ENCODE data around the gene DNM3.

The DNM3 gene

DNA sequence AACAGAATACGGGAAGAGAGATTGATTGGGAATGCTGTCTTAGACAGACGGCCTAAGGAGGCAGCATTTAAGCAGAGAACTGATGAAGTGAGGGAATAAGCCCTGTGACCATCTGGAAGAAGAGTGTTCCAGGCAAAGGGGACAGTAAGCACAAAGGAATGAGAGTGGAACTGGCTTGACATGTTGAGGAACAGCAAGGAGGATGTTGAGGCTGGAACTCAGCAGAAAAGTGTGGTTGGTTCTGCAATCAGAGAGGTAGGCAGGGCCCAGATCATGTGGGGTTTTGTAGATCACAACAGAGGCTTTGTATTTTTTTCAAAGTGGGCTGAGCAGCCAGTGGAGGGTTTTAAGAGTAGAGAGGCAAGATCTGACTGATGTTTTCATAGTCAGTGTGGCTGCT is 157.4 kb downstream of the DNM3 start:
- no peaks in the 10 kb centered on the region for H3K36me3 ChIP-seq
- no peak for DNase-seq
- TF ChIP-seq, protein P1, sequence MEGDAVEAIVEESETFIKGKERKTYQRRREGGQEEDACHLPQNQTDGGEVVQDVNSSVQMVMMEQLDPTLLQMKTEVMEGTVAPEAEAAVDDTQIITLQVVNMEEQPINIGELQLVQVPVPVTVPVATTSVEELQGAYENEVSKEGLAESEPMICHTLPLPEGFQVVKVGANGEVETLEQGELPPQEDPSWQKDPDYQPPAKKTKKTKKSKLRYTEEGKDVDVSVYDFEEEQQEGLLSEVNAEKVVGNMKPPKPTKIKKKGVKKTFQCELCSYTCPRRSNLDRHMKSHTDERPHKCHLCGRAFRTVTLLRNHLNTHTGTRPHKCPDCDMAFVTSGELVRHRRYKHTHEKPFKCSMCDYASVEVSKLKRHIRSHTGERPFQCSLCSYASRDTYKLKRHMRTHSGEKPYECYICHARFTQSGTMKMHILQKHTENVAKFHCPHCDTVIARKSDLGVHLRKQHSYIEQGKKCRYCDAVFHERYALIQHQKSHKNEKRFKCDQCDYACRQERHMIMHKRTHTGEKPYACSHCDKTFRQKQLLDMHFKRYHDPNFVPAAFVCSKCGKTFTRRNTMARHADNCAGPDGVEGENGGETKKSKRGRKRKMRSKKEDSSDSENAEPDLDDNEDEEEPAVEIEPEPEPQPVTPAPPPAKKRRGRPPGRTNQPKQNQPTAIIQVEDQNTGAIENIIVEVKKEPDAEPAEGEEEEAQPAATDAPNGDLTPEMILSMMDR (IDR thresholded peaks at IDR 0.05; ENCODE audit: low read depth, low read length): no peak
- H3K4me3 ChIP-seq (ENCODE audit: low read depth, low read length): no peak overlapping the region
- H3K9me3 ChIP-seq: no peaks in the 10 kb centered on the region
- H3K27me3 ChIP-seq: no peaks in the 10 kb centered on the region
- no peaks in the 10 kb centered on the region for H3K4me1 ChIP-seq

DNA sequence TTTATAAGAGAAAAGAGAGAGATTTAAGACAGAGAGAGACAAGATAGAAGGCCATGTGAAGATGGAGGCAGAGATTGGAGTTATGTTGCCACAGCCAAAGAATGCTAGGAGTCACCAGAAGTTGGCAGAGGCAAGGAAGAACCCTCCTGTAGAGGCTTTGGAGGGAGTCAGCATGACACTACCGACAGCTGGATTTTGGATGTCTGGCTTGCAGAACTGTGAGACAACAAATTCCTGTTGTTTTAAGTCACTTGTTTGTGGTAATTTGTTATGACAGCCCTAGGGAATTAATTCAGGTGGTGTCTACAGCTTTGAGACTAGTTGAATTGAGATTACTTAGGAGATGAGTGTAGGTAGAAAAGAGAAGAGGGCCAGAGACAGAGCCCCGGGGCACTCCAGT is 158.5 kb downstream of the DNM3 start:
- TF ChIP-seq, protein P1 (IDR thresholded peaks at IDR 0.05; ENCODE audit: low read depth, low read length): no peak
- H3K27me3 ChIP-seq: no peaks in the 10 kb centered on the region
- no peak for DNase-seq

DNA sequence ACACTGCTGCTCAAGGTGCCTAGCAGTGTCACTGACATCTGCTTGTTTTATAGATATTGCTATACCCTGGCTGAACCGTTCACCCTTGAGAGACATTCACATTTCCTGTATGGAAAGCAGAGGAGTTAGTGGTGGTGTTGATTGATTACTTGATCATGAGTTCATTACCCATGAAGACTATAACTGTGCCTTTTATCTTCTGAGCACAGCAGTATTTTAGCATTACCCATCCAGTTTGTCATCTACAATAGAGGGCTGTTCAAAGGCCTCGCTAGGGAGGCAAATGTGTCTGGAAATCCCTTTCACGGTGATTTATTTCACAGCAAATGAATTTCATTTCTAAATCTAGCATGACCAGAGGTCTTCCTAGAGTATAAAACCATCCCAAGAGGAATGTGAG is 160.0 kb downstream of the DNM3 start:
- H3K36me3 ChIP-seq: no peaks in the 10 kb centered on the region
- H3K4me1 ChIP-seq: no peaks in the 10 kb centered on the region
- no peaks in the 10 kb centered on the region for H3K27me3 ChIP-seq
- TF ChIP-seq, protein P1 (IDR thresholded peaks at IDR 0.05; ENCODE audit: low read depth, low read length): no peak
- H3K9me3 ChIP-seq: no peaks in the 10 kb centered on the region
- no peak overlapping the region for H3K4me3 ChIP-seq (ENCODE audit: low read depth, low read length)
- DNase-seq: no peak

More for the DNA sequence above, 158.5 kb downstream of the DNM3 start:
- no peaks in the 10 kb centered on the region for H3K4me1 ChIP-seq
- no peak overlapping the region for H3K4me3 ChIP-seq (ENCODE audit: low read depth, low read length)
- no peaks in the 10 kb centered on the region for H3K9me3 ChIP-seq
- no peaks in the 10 kb centered on the region for H3K36me3 ChIP-seq

DNA sequence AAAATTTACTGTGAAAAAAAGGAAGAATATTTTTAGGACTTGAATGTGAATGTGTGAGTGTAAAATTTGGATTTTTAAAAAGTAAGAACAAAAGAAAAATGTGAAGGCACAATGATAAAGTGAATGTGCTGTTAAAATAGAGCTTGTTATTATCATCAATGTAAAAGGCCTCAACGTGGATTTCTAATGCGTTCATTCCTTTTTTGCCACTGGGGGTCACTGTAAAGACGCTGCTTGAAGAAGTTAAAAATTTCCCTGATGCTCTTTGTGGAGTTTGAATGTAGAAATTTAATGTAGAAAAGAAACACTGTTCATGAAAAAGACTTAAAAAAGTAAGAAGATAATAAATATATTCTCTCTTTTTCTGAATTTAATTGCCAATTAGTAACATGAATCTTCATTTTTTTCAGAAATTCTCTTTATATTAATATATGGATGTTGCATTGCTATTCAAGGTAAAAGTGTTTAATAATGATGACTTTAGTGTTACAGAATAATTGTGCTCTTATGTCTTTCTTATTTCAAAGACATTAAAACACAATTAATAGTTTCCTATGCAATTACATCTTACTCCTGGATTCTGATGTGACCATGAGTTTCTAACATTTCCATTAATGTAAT is 161.5 kb downstream of the DNM3 start:
- no peaks in the 10 kb centered on the region for H3K4me1 ChIP-seq
- TF ChIP-seq, protein P1 (IDR thresholded peaks at IDR 0.05; ENCODE audit: low read depth, low read length): peak; percentile 86
- peak; percentile 19 for DNase-seq

DNA sequence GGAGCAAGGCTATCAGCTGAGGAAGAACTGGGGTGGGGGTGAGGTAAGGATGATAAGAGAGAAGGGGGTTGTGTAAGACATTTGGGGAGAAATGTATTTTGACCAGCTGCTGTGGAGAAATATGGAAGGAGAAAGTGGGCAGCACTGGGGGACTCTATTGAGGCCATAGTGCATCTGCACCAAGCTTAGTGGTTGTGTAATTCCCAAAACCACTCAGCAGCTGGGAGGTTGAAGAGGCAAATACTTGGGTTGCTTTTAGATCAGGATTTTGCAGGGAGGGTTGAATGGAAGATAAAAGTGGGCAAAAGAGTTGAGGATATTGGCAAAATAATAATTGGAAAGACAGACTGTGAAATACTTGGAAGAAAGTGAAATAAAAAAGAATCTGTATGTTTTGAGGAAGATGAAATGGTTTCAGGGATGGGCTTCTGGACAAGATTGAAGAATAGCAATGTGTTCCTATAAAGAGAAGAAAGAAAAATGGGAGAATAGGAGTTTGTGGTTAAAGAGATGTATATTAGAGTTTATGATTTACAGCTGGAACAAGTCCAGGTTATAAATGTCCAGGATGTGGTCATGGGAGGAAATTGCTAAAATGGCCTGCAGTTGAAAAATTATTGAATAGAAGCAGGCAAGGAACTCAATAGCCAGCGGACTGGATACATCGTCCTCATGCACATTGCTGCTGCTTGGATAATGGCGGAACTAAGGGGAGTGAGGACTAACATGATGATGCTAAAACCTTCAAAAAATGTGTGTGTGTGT is 162.7 kb downstream of the DNM3 start:
- DNase-seq: no peak
- Histone ChIP-seq H3K4me1 (no peaks in the 10 kb centered on the region), H3K4me3 (ENCODE audit: low read depth, low read length) (no peak overlapping the region), H3K27me3 (no peaks in the 10 kb centered on the region), H3K36me3 (no peaks in the 10 kb centered on the region), H3K9me3 (no peaks in the 10 kb centered on the region)
- TF ChIP-seq, protein P1 (IDR thresholded peaks at IDR 0.05; ENCODE audit: low read depth, low read length): no peak

More for the DNA sequence above, 161.5 kb downstream of the DNM3 start:
- Histone ChIP-seq H3K9me3 (no peaks in the 10 kb centered on the region), H3K36me3 (no peaks in the 10 kb centered on the region), H3K4me3 (ENCODE audit: low read depth, low read length) (no peak overlapping the region), H3K27me3 (no peaks in the 10 kb centered on the region)

DNA sequence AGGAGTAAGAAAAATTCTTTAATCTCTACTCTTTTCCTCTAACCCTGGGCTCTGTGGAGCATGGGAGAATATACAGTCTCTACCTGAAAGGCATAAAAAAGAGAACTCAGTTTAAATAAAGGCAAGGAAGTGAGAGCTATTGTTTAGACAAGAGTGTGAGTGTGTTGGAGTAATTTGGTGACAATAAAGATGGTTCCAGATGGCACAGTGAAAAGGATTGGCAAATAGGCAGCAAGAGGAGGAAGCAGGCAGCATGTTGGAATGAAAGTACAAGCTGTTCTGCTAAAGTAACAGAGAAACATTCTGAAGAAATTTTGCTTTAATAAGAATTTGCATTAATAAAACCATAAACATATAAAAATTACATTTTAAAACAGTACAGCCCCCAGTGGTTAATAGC is 163.4 kb downstream of the DNM3 start:
- H3K4me3 ChIP-seq (ENCODE audit: low read depth, low read length): no peak overlapping the region
- TF ChIP-seq, protein P1 (IDR thresholded peaks at IDR 0.05; ENCODE audit: low read depth, low read length): no peak
- no peaks in the 10 kb centered on the region for H3K9me3 ChIP-seq
- no peaks in the 10 kb centered on the region for H3K27me3 ChIP-seq
- no peaks in the 10 kb centered on the region for H3K4me1 ChIP-seq
- no peak for DNase-seq
- no peaks in the 10 kb centered on the region for H3K36me3 ChIP-seq

Data from BE2C (cell line).